Measurements from ENCODE around the gene OGFOD2.
"Not testable (repeated sequence)": the region's sequence is repeated elsewhere in the genome, so short reads cannot be mapped to it uniquely, and the experiment has no call there.

The OGFOD2 gene

GRCh38 chr12:122974892-122975789 lies at the start of gene OGFOD2:
Gene OGFOD2, plus strand, starts transcription at chr12:122975244. Its CDS starts 8 bp downstream, at chr12:122975252.
- peak; percentile 62 to 91 (median 86) for DNase-seq

DNA sequence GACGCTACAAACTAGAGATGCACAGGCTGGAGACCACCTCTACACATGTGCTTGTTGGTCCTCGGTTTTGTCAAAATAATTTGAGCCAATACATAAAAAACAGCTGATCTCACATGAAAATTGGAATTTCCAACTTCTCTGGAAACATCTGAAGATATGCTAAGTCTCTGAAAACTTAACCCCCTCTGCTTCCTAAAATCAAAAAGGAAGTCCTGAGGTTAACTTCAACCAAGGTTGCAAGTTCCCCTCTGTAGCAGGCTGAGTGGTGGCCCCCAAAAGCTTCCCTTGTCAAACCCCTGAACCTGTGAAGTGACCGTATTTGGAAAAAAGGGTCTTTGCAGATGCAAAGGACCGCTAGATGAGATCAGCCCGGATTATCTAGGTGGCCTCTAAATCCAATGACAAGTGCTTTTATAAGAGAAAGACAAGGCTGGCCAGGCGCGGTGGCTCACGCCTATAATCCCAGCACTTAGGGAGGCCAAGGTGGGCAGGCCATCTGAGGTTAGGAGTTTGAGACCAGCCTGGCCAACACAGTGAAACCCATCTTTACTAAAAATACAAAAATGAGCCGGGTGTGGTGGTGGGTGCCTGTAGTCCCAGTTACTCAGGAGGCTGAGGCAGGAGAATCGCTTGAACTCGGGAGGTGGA lies 47.2 kb upstream of the OGFOD2 start:
- DNase-seq: no peak

DNA sequence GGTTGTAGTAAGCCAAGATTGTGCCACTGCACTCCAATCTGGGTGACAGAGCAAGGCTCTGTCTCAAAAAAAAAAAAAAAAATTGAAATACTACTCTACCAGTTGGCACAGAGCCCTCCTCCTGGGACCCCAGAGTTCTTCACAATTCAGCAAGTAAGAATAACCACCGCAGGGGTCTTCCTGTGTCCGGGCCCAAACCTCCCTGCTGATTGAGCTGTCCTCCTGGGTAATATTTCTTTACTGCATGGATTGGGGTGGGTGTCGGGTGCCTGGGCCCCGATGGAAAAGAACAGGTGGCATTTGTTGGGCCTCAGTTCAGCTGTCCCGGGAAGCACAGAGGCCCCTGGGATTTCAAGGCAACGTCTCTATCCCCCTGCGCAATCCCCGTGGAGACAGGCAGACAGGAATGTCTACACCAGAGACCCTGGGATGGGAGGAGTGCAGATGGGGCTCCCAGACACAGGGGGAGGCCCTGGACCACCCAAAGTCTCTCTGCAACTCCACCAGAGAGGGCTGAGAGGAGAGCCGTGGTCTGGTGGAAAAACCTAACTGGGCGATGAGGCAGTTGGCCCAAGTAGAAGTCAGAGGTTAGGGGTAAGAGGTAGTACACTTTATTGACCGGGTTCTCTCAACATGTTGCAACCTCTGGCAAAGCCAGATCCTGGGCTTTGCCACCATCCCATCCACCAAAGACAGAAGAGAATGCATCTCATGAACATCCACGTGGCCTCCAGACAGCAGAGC lies 46.5 kb upstream of the OGFOD2 start:
- no peak for DNase-seq

DNA sequence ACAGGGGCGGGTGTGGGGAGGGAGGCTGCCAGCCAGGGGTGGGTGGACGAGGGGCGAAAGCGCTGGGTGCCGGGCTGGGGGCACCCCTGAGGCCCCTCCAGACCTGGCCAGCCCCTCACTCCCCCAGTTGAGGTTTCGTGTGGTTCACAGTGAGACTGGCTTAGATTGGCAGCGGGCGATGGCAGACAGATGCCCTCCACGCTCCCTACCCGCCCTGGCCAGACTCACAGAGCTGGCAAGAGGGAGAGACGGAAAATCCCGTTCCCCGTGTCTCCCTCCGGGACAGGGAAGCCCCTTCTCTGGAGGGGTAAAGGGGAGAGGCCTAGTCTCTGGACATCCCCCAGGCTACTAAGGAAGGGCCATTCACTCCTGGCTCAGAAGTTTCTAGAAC lies 45.9 kb upstream of the OGFOD2 start:
- DNase-seq: no peak

GRCh38 chr12:122929812-122930211 lies 45.2 kb upstream of the OGFOD2 start:
- DNase-seq: no peak

DNA sequence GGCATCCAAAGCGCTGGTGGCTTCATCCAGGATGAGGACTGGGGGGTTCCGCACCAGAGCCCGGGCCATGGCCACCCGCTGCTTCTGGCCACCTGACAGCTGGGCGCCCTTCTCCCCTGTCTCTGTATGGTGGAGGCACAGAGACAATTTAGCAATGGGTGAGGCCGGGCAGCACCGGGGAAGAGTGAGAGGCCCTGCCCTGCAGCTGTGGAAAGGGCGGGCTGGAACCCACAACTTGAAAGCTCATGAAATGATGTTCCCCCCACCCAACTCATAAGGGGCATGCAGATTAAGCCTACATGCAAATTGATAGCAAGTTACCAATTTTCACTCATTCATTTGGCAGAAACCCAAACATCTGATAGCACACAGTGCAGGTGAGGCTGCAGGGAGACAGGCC lies 42.8 kb upstream of the OGFOD2 start:
- no peak for DNase-seq

GRCh38 chr12:122934722-122935121 lies 40.3 kb upstream of the OGFOD2 start:
- DNase-seq: no peak

DNA sequence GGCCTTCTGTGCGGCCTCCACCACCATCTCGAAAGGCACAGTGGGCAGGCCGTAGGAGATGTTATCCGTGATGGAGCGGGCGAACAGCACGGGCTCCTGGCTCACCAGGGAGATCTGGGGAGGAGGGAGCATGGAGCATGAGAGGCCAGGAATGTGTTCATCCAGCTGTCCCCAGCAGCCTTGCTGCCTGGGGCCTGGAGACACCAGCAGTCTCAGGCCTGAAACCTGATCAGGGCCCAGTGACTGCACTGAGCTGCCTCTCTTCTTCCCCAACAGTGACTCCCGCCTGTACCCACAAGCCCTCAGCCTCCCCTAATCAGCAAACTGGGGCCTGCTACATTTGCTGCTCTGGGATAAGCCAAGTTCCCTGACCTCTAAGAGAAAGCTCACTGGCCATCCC lies 39.7 kb upstream of the OGFOD2 start:
- no peak for DNase-seq

GRCh38 chr12:122937622-122938091 lies 37.4 kb upstream of the OGFOD2 start:
- no peak for DNase-seq

- no peak for DNase-seq
Measured at GRCh38 chr12:122939125-122939524, 35.9 kb upstream of the OGFOD2 start.

DNA sequence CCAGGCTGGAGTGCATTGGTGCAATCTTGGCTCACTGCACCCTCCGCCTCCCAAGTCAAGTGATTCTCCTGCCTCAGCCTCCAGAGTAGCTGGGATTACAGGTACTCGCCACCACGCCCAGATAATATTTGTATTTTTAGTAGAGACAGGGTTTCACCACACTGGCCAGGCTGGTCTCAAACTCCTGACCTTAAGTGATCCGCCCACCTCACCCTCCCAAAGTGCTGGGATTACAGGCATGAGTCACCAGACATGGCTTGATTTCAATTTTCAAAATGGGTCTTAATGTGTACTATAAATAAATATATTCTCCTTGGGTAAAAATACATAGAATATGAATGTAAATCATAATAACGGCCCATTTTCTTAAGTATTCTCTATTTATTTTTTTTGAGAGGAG lies 33.7 kb upstream of the OGFOD2 start:
- DNase-seq: not testable (repeated sequence)

DNA sequence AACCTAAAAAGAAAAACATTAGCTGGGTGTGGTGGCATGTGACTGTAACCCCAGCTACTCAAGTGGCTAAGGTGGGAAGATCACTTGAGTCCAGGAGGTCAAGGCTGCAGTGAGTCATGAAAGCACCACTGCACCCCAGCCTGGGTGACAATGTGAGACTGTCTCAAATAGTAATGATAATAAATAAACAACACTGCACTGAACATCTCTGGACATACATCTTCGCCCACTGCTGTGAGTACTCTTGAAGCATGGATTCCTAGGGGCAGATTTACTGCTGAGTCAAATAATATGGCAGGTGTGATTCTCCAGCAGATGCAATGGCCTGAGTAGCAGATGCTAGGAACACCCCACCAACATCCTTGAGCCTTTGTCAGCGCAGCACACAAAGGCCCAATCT lies 32.4 kb upstream of the OGFOD2 start:
- DNase-seq: no peak

DNA sequence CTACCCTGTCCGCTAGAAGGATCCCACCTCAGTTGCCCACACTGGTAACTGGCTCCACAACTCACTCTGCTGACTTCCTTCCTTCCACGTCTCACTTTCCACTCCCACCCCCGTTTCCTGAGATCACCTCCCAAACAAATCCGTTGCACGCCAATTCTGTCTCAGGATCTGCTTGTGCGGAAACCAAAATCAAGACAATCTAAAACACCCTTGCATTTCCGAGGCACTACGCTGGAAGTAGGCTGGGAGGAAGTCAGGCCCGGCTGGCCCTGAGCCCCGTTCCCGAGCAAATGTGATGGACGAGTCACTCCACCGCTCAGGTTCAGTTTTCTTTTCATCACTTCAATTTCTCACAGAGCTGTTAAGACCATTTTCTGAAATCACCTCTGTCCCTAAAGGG lies 31.8 kb upstream of the OGFOD2 start:
- peak in 1 of 14 donors; percentile 9 for DNase-seq

DNA sequence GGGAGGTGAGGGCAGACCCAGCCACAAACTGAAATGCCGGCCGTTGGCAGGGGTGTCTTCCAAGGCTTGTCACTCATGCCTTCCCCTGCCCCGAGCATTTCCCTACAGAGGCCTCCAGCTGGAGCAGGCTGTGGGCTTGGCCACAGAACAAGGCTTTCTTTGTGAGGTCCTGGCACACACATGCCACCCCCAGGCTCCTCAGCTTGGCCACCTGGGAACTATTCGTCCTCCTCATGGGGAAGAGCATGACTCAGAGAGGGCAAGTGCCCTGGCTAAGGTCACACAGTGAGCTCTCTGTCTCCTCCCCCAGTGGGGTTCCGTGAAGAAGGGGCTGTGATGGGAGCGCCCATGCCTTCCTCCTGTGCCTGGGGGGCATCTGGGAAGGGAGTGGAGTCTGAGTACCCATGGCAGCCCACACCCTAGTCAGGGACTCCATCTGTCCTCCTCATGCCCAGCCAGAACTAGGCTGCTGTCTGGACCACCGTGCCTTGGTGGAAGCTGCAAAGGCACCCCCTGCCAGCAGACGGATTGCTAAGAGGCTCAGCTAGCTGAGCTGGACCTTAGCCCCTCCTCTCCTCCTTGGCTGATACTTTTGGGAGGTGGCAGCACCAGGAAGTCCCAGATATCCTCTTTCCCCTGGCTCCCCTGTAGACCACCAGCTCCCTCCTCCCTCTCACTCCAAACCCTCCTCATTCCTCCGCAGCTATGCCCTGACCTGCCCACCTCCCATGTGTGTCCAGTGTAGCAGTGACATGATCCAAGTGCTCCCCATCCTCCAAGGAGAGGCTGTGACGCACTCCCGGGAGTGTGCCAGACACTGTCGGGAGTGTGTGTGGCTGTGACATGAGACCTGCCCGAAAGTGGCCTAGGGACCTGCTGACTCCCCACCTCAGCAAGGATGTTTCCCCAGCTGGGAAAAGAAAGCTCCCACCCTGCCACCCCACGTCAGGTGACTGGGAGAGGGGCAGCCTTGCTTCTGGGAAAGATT lies 30.1 kb upstream of the OGFOD2 start:
- DNase-seq: peak in 12 of 14 donors; percentile 25 to 89 (median 65)

DNA sequence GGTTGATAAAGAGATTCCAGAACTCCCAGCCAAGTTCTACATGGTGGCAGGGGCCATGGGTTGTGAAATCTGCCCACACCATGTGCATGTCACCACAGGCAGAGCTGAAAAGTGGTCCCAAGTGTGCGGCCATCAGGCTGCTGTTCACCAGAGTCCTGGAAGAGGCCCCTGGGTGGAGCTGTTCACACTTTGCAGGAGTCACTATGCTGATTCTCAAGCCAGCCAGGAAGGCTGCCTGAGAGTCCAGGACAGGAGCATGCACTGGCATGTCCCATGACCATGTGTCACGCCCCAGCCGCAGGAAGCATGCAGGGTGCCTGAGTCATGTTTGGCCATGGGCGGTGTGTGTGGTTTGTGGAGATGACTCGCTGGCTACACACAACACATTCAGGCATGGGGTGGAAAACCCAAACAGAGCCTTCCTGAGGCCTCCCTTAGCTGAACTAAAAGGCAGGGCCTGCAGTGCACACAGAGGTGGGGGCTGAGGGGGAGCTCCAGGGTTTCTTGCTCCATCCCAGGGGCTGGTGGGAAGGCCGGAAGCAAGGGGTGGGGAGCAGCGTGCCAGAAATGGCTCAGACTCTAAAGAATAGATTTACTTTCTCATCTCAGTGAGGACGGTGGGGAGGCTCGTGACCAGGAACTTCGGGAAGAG lies 28.2 kb upstream of the OGFOD2 start:
- DNase-seq: peak in 8 of 14 donors; percentile 6 to 77 (median 16)

DNA sequence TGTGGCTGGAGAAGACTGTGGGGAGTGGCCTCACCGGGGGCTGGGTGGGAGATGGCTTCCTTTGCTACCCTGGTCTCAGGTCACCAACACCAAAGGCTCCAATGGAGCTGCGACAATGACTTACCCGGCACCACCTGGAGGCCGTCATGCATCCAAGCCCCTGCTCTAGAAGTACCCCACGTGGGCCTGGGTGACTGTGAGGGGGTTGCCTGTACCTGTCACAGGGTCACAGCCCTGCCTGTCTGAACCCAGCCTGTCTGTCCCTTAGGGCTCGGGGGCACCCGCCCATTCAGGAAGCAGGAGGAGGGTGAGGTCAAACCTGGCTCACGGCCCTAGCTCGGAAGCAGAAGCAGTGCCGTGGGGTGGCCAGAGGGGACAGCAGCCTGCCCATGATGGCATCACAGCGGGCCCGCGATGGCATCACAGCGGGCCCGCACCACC lies 27.7 kb upstream of the OGFOD2 start:
- DNase-seq: peak in 2 of 14 donors; percentile 17 to 33

GRCh38 chr12:122948605-122949004 lies 26.4 kb upstream of the OGFOD2 start:
- no peak for DNase-seq

- DNase-seq: peak in 1 of 14 donors; percentile 13
Measured at GRCh38 chr12:122949405-122949804, 25.6 kb upstream of the OGFOD2 start.

- DNase-seq: peak in 1 of 14 donors; percentile 9
Measured at GRCh38 chr12:122949816-122950675, 25.0 kb upstream of the OGFOD2 start.

DNA sequence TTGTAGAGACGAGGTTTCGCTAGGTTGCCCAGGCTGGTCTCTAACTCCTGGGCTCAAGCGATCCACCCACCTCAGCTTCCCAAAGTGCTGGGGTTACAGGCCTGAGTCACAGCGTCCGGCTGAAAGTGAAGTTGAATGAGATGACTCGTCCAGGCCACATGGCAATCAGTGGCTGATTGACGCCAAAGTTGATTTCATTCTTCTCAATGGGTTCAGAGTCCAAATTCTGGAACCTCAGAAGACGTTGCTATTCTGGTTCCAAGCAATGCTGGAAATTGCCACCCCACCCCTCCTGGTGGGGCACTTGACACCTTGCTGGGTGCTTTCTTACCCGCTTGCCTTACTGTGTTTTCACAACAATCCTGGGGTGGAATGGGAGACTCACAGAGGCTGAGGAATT lies 23.6 kb upstream of the OGFOD2 start:
- DNase-seq: peak in 1 of 14 donors; percentile 44

All from C1 segment of cervical spinal cord (tissue), 14 donors.